ENCODE measurements around the gene FREY1. TPM values are rescaled to one million over a fixed set of nuclear protein-coding genes. Genes with fewer than 3 reads are reported as not detected.

Gene FREY1
- total RNA-seq: not detected

- intact Hi-C loops (cut with DNase I): no loop called here
- Histone ChIP-seq H3K27me3 (no peaks in the 10 kb centered on the region), H3K27ac (no peak within 1 kb of the TSS), H3K9me3 (no peaks in the 10 kb centered on the region), H3K36me3 (peaks cover 0 to 27% of the 10 kb centered on the region in 2 donors), H3K4me3 (no peak within 1 kb of the TSS), H3K4me1 (peaks cover 23% of the 10 kb centered on the region)
- TF ChIP-seq POLR2AphosphoS5 (IDR thresholded peaks at IDR 0.05; ENCODE audit: insufficient read depth in 1 of 2, low read depth in 1 of 2) (no peak), CTCF (IDR thresholded peaks at IDR 0.05) (no peak), POLR2A (IDR thresholded peaks at IDR 0.05) (no peak)
- DNase-seq (ENCODE audit: extremely low spot score in 2 of 2): no peak
Observed at GRCh38 chr11:45906965-45907611, at the start of gene FREY1. TSS of gene FREY1 (minus strand) at chr11:45907271. CDS start at chr11:45907245, 26 bp downstream.

- DNase-seq (ENCODE audit: extremely low spot score in 2 of 2): no peak
Observed at GRCh38 chr11:45949992-45950407, 42.9 kb upstream of the FREY1 start.

GRCh38 chr11:45948356-45948755, 41.3 kb upstream of the FREY1 start:
- Histone ChIP-seq H3K27ac (no peak overlapping the region), H3K4me3 (no peak overlapping the region), H3K27me3 (no peaks in the 10 kb centered on the region), H3K9me3 (no peaks in the 10 kb centered on the region), H3K36me3 (peaks cover 0 to 74% of the 10 kb centered on the region in 2 donors), H3K4me1 (no peaks in the 10 kb centered on the region)
- intact Hi-C loops (cut with DNase I): no loop called here
- no peak for TF ChIP-seq CTCF (IDR thresholded peaks at IDR 0.05)
- TF ChIP-seq POLR2AphosphoS5 (IDR thresholded peaks at IDR 0.05; ENCODE audit: insufficient read depth in 1 of 2, low read depth in 1 of 2): no peak
- TF ChIP-seq POLR2A (IDR thresholded peaks at IDR 0.05): no peak
- DNase-seq (ENCODE audit: extremely low spot score in 2 of 2): no peak

More at GRCh38 chr11:45949992-45950407, 42.9 kb upstream of the FREY1 start:
- Histone ChIP-seq H3K9me3 (no peaks in the 10 kb centered on the region), H3K27ac (no peak overlapping the region), H3K27me3 (no peaks in the 10 kb centered on the region), H3K36me3 (peaks cover 0 to 67% of the 10 kb centered on the region in 2 donors), H3K4me1 (no peaks in the 10 kb centered on the region), H3K4me3 (no peak overlapping the region)
- TF ChIP-seq POLR2AphosphoS5 (IDR thresholded peaks at IDR 0.05; ENCODE audit: insufficient read depth in 1 of 2, low read depth in 1 of 2) (no peak), CTCF (IDR thresholded peaks at IDR 0.05) (no peak), POLR2A (IDR thresholded peaks at IDR 0.05) (no peak)
- intact Hi-C loops (cut with DNase I): no loop called here

- H3K27ac ChIP-seq: no peak overlapping the region
- H3K4me3 ChIP-seq: no peak overlapping the region
- intact Hi-C loops (cut with DNase I): no loop called here
- peaks cover 0 to 74% of the 10 kb centered on the region in 2 donors for H3K36me3 ChIP-seq
- TF ChIP-seq CTCF (IDR thresholded peaks at IDR 0.05): no peak
- TF ChIP-seq POLR2A (IDR thresholded peaks at IDR 0.05): no peak
- TF ChIP-seq POLR2AphosphoS5 (IDR thresholded peaks at IDR 0.05; ENCODE audit: insufficient read depth in 1 of 2, low read depth in 1 of 2): no peak
- no peaks in the 10 kb centered on the region for H3K27me3 ChIP-seq
- no peaks in the 10 kb centered on the region for H3K9me3 ChIP-seq
- H3K4me1 ChIP-seq: no peaks in the 10 kb centered on the region
- DNase-seq (ENCODE audit: extremely low spot score in 2 of 2): no peak
Observed at GRCh38 chr11:45947885-45948284, 40.8 kb upstream of the FREY1 start.

- H3K27ac ChIP-seq: no peak overlapping the region
Observed at GRCh38 chr11:45945397-45945999, 38.4 kb upstream of the FREY1 start.

More at GRCh38 chr11:45945397-45945999, 38.4 kb upstream of the FREY1 start:
- Histone ChIP-seq H3K4me3 (no peak overlapping the region), H3K27me3 (no peaks in the 10 kb centered on the region), H3K9me3 (no peaks in the 10 kb centered on the region), H3K36me3 (peaks cover 0 to 62% of the 10 kb centered on the region in 2 donors), H3K4me1 (no peaks in the 10 kb centered on the region)
- TF ChIP-seq POLR2AphosphoS5 (IDR thresholded peaks at IDR 0.05; ENCODE audit: insufficient read depth in 1 of 2, low read depth in 1 of 2) (no peak), POLR2A (IDR thresholded peaks at IDR 0.05) (no peak), CTCF (IDR thresholded peaks at IDR 0.05) (no peak)
- intact Hi-C loops (cut with DNase I): no loop called here
- DNase-seq (ENCODE audit: extremely low spot score in 2 of 2): no peak
